Measurements from ENCODE around the gene HECTD4. TPM values are rescaled to one million over a fixed set of nuclear protein-coding genes. Genes with fewer than 3 reads are reported as not detected.

HECTD4 gene
- total RNA-seq, 1 donor, result 37.1 TPM

- no peak overlapping the region for H3K4me3 ChIP-seq (ENCODE audit: low read depth, low read length)
- TF ChIP-seq, protein P1, sequence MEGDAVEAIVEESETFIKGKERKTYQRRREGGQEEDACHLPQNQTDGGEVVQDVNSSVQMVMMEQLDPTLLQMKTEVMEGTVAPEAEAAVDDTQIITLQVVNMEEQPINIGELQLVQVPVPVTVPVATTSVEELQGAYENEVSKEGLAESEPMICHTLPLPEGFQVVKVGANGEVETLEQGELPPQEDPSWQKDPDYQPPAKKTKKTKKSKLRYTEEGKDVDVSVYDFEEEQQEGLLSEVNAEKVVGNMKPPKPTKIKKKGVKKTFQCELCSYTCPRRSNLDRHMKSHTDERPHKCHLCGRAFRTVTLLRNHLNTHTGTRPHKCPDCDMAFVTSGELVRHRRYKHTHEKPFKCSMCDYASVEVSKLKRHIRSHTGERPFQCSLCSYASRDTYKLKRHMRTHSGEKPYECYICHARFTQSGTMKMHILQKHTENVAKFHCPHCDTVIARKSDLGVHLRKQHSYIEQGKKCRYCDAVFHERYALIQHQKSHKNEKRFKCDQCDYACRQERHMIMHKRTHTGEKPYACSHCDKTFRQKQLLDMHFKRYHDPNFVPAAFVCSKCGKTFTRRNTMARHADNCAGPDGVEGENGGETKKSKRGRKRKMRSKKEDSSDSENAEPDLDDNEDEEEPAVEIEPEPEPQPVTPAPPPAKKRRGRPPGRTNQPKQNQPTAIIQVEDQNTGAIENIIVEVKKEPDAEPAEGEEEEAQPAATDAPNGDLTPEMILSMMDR (IDR thresholded peaks at IDR 0.05; ENCODE audit: insufficient read depth, low read depth, low read length), result no peak
- DNase-seq (ENCODE audit: low read depth), result no peak
These were observed 59.2 kb downstream of the HECTD4 start for GRCh38 chr12:112322882-112323547.

GRCh38 chr12:112322441-112322840 is 59.8 kb downstream of the HECTD4 start:
- DNase-seq (ENCODE audit: low read depth), result no peak
- no peak overlapping the region for H3K4me3 ChIP-seq (ENCODE audit: low read depth, low read length)
- TF ChIP-seq, protein P1 (IDR thresholded peaks at IDR 0.05; ENCODE audit: insufficient read depth, low read depth, low read length), result no peak

- TF ChIP-seq, protein P1 (IDR thresholded peaks at IDR 0.05; ENCODE audit: insufficient read depth, low read depth, low read length), result no peak
- no peak for DNase-seq (ENCODE audit: low read depth)
- no peak overlapping the region for H3K4me3 ChIP-seq (ENCODE audit: low read depth, low read length)
These were observed 61.0 kb downstream of the HECTD4 start for GRCh38 chr12:112321245-112321644.

DNA sequence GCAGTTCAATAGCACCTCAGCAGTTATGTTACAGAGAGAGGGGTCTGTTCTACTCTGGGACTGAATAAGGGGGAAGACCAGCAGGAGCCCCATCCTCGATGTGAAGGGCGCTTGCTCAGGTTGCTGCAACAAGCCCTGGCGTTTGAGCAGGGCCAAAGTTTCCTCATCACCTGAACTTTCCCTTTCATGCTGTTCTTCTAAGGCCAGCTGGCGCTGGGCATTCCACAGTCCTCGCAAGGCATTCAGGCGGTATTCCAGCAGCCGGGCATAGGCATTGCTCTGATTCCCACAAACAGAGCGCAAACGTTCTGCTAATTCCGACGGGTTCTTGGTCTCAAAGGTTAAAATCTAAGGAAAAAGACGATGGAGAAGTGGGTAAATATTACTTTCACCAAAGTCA is 62.8 kb downstream of the HECTD4 start:
- no peak for DNase-seq (ENCODE audit: low read depth)
- TF ChIP-seq, protein P1 (IDR thresholded peaks at IDR 0.05; ENCODE audit: insufficient read depth, low read depth, low read length), result no peak
- H3K4me3 ChIP-seq (ENCODE audit: low read depth, low read length), result no peak overlapping the region

- TF ChIP-seq, protein P1 (IDR thresholded peaks at IDR 0.05; ENCODE audit: insufficient read depth, low read depth, low read length), result no peak
- DNase-seq (ENCODE audit: low read depth), result no peak
- H3K4me3 ChIP-seq (ENCODE audit: low read depth, low read length), result no peak overlapping the region
These were observed 64.8 kb downstream of the HECTD4 start for GRCh38 chr12:112317481-112317880.

GRCh38 chr12:112314981-112315380 is 67.2 kb downstream of the HECTD4 start:
- no peak for DNase-seq (ENCODE audit: low read depth)
- TF ChIP-seq, protein P1 (IDR thresholded peaks at IDR 0.05; ENCODE audit: insufficient read depth, low read depth, low read length), result no peak

DNA sequence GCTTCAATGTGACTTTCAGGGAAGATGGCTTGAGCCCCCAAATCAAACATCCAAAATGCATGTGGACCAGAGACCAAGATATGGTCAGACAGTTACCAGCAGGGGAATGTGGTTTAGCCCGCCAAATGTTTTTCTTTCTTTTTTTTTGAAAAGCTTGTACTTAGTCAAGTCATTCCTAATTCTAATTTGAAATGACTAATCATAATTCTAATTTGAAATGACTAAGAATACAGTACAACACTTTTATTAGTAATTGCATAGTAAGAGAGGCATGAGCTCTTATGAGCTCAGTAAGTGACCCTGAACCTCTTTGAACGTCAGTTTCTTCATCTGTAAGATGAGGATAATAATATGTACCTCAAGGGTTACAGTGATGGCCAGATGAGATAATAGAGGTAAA is 72.4 kb downstream of the HECTD4 start:
- no peak for DNase-seq (ENCODE audit: low read depth)
- TF ChIP-seq, protein P1 (IDR thresholded peaks at IDR 0.05; ENCODE audit: insufficient read depth, low read depth, low read length), result no peak
- no peak overlapping the region for H3K4me3 ChIP-seq (ENCODE audit: low read depth, low read length)

More at GRCh38 chr12:112314981-112315380, 67.2 kb downstream of the HECTD4 start:
- no peak overlapping the region for H3K4me3 ChIP-seq (ENCODE audit: low read depth, low read length)

All from fibroblast of villous mesenchyme (primary cell).